Hepatocyte (in vitro differentiated cells): ENCODE measurements around the gene FBLN2. TPM values are rescaled to one million over a fixed set of nuclear protein-coding genes. Genes with fewer than 3 reads are reported as not detected.

Experiments
- DNase-seq: peaks from one replicate; pipeline ENCODE4 v3.0.0-alpha.2; 2016; ENCODE audit warnings: low spot score
- H2AFZ ChIP-seq: fragments of 200-600 bp; sonication (generic); 2 replicates; pipeline ENCODE4 v1.6.0; 2016; ENCODE audit warnings: antibody characterized with exemption, mild to moderate bottlenecking
- H3K27ac ChIP-seq: fragments of 200-600 bp; sonication (generic); 2 replicates; pipeline ENCODE4 v1.5.1; 2016; ENCODE audit warnings: mild to moderate bottlenecking
- H3K27me3 ChIP-seq: fragments of 200-600 bp; sonication (generic); 2 replicates; pipeline ENCODE4 v1.6.1; 2016
- H3K36me3 ChIP-seq: fragments of 200-600 bp; sonication (generic); replicated peaks from 2 replicates; pipeline ENCODE4 v1.5.1; 2016; ENCODE audit warnings: low read depth; ENCODE audit not compliant: insufficient read depth
- H3K4me1 ChIP-seq: fragments of 200-600 bp; sonication (generic); 2 replicates; pipeline ENCODE4 v1.5.1; 2016; ENCODE audit warnings: mild to moderate bottlenecking, moderate library complexity; ENCODE audit not compliant: insufficient read depth
- H3K4me2 ChIP-seq: fragments of 200-600 bp; sonication (generic); 2 replicates; pipeline ENCODE4 v1.6.0; 2016
- H3K4me3 ChIP-seq: fragments of 200-600 bp; sonication (generic); 2 replicates; pipeline ENCODE4 v1.5.1; 2016; ENCODE audit warnings: mild to moderate bottlenecking
- H3K79me2 ChIP-seq: fragments of 200-600 bp; sonication (generic); 2 replicates; pipeline ENCODE4 v1.6.0; 2017; ENCODE audit warnings: mild to moderate bottlenecking
- H3K9me2 ChIP-seq: fragments of 200-600 bp; sonication (generic); replicated peaks from 2 replicates; pipeline ENCODE4 v1.6.0; 2017; ENCODE audit warnings: mild to moderate bottlenecking; ENCODE audit not compliant: insufficient read depth
- H3K9me3 ChIP-seq: fragments of 200-600 bp; sonication (generic); 2 replicates; pipeline ENCODE4 v1.5.1; 2016; ENCODE audit warnings: low read depth, mild to moderate bottlenecking
- H4K20me1 ChIP-seq: fragments of 200-600 bp; sonication (generic); 2 replicates; pipeline ENCODE4 v1.6.0; 2016; ENCODE audit warnings: mild to moderate bottlenecking; ENCODE audit not compliant: insufficient read depth, poor library complexity, severe bottlenecking
- CTCF ChIP-seq: fragments of 200-600 bp; sonication (generic); IDR thresholded peaks from 2 replicates; pipeline ENCODE4 v1.5.1; 2016; ENCODE audit warnings: antibody characterized with exemption, mild to moderate bottlenecking; ENCODE audit not compliant: poor library complexity
- EZH2 ChIP-seq: fragments of 200-600 bp; sonication (generic); IDR thresholded peaks from 2 replicates; pipeline ENCODE4 v1.6.1; 2016; ENCODE audit warnings: antibody characterized with exemption, mild to moderate bottlenecking, borderline replicate concordance
- EZH2phosphoT487 ChIP-seq: fragments of 200-600 bp; sonication (generic); IDR thresholded peaks from one replicate; pipeline ENCODE4 v1.6.1; 2018; ENCODE audit warnings: antibody characterized with exemption, mild to moderate bottlenecking, low read depth, moderate library complexity; ENCODE audit not compliant: unreplicated experiment, severe bottlenecking
- WGBS: methylation state at CpG from one replicate; pipeline ENCODE4 v1.1.6; 2016; ENCODE audit warnings: low lambda C conversion rate; ENCODE audit errors: missing lambda C conversion rate; 5-methylcytosine and 5-hydroxymethylcytosine counted together
- polyA plus RNA-seq: library from polyadenylated mRNA; unstranded; fragments of >200 nt; fragmentation: Nextera tagmentation; extraction: Ambion mirVana; gene quantifications from 2 replicates; pipeline ENCODE4 v1.2.1, GENCODE V29; 2016
- total RNA-seq: library from RNA; depleted of rRNA; stranded (reverse); fragments of >200 nt; gene quantifications from 2 replicates; pipeline ENCODE4 v1.2.3, GENCODE V29; 2014

The FBLN2 gene
- total and polyA plus RNA-seq, 2 experiments from 2014 or later = 75.8 to 76.2 TPM

GRCh38 chr3:13669457-13669856 is 120.5 kb downstream of the FBLN2 start:
- H3K79me2 ChIP-seq = no peaks in the 10 kb centered on the region
- no peaks in the 10 kb centered on the region for H4K20me1 ChIP-seq
- H3K4me3 ChIP-seq = no peak overlapping the region
- no peak overlapping the region for H2AFZ ChIP-seq
- H3K4me1 ChIP-seq = no peaks in the 10 kb centered on the region
- no CpG with 5 or more reads among the region's 1 CpG for WGBS
- H3K4me2 ChIP-seq = no peak overlapping the region
- no peak overlapping the region for H3K27ac ChIP-seq
- H3K9me3 ChIP-seq = no peaks in the 10 kb centered on the region
- no peak for DNase-seq
- TF ChIP-seq EZH2 = no peak
- TF ChIP-seq CTCF = no peak
- TF ChIP-seq EZH2phosphoT487 = no peak
- H3K9me2 ChIP-seq = no peaks in the 10 kb centered on the region
- peaks cover 16% of the 10 kb centered on the region for H3K27me3 ChIP-seq
- no peaks in the 10 kb centered on the region for H3K36me3 ChIP-seq

- H3K4me3 ChIP-seq = no peak overlapping the region
- H3K79me2 ChIP-seq = no peaks in the 10 kb centered on the region
- WGBS = 92% methylated on average over 4 of the region's 4 CpGs
- no peaks in the 10 kb centered on the region for H4K20me1 ChIP-seq
- H3K4me1 ChIP-seq = no peaks in the 10 kb centered on the region
- no peak for DNase-seq
- no peak overlapping the region for H3K4me2 ChIP-seq
- no peak overlapping the region for H3K27ac ChIP-seq
- no peak for TF ChIP-seq EZH2phosphoT487
- no peak for TF ChIP-seq CTCF
- TF ChIP-seq EZH2 = no peak
- no peaks in the 10 kb centered on the region for H3K9me2 ChIP-seq
- no peaks in the 10 kb centered on the region for H3K9me3 ChIP-seq
- H2AFZ ChIP-seq = no peak overlapping the region
- H3K27me3 ChIP-seq = peaks cover 16% of the 10 kb centered on the region
- no peaks in the 10 kb centered on the region for H3K36me3 ChIP-seq
Observed at GRCh38 chr3:13670292-13670691, 121.4 kb downstream of the FBLN2 start.

DNA sequence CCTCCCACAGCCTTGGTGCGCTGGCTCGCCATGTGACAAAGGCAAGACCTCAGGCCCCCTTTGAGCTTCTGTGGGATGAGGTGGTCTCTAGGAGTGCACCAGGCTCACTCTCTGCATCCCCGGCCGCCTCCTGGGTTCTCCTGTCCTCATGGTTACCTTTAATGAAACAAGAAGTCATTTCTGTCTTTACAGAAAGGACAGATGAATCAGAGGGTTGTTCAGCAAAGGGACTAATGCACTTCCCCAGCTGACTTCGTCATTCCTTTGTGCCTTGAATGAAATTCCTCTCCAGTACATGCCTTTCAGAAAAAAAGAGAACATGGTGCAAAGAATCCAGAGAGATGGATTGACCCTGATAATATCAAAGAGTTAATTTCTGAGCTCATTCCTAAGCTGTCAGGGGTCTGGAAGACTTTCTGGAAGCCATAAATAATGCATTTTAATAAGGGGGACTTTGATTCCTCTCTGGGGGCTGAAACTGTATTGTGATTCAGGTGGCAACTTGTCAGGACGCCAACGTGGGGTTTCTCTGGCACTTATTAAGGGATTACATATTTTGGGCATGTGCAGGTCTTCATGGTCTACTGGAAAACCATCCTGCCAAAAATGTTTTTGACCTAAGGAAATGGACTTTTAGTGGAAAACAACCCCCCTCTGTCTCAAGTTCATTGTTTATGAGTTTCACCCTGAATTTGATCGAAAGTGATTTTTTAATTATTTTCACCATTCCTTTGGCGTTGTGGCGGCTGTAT is 122.7 kb downstream of the FBLN2 start:
- H3K9me3 ChIP-seq = no peaks in the 10 kb centered on the region
- H3K27me3 ChIP-seq = peaks cover 16% of the 10 kb centered on the region
- WGBS = 77% methylated on average over 10 of the region's 10 CpGs
- no peak overlapping the region for H3K27ac ChIP-seq
- H4K20me1 ChIP-seq = no peaks in the 10 kb centered on the region
- no peak overlapping the region for H2AFZ ChIP-seq
- no peaks in the 10 kb centered on the region for H3K79me2 ChIP-seq
- H3K4me3 ChIP-seq = no peak overlapping the region
- H3K4me1 ChIP-seq = no peaks in the 10 kb centered on the region
- DNase-seq = no peak
- no peak overlapping the region for H3K4me2 ChIP-seq
- no peaks in the 10 kb centered on the region for H3K36me3 ChIP-seq
- TF ChIP-seq EZH2 (no peak), EZH2phosphoT487 (no peak), CTCF (no peak)
- no peaks in the 10 kb centered on the region for H3K9me2 ChIP-seq
